GM18507 (cell line): ENCODE results near the gene MBP.
"Not testable (repeated sequence)": the region's sequence is repeated elsewhere in the genome, so short reads cannot be mapped to it uniquely, and the experiment has no call there.

Source experiments
- DNase-seq: peaks from one replicate; pipeline ENCODE4 v3.0.0; 2011; ENCODE audit warnings: low read depth; ENCODE audit not compliant: insufficient read length; ENCODE audit errors: extremely low spot score
- FAIRE-seq: peaks from 2 replicates; lab custom pipeline; 2011; peaks lifted over from hg19 to GRCh38; lab: Jason Lieb, UNC

The MBP gene

DNA sequence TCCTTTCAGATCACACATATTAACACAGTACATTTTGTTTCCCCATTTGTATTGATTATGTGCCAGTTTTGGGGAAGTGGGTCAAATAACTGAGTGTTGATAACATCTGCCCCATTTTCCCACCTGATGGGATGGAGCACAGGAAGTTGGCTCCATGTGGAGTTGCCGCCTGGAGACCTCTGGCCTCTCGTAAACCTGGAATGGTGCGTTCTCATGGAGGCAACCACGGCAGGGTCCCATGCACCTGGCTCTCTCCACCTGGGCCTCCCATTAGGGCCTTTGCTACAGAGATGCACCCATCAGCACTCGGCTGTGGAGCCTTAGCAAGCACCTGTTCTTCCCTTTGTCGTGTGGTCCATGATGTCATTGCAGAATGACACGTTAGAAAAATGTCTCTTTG lies 130.6 kb downstream of the MBP start:
- FAIRE-seq (no peak), DNase-seq (no peak)

DNA sequence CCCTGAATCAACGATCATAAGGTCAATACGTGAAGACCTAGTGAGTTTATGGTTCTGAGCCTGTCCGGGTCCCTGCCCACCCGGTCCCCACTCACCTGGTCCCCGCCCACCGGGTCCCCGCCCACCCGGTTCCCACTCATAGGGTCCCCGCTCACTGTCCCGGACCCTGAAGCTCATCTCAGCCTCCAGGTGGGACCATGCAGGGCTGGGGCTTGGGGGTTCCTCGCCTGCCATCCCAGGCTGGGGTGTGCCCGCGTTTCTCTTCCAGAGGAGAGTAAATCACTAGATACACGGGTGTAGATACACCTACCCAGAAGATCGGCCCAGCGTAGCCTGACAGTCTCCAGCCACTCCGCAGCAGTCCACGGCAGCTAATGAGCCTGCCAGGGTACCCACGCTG lies 131.5 kb downstream of the MBP start:
- DNase-seq = no peak
- no peak for FAIRE-seq

DNA sequence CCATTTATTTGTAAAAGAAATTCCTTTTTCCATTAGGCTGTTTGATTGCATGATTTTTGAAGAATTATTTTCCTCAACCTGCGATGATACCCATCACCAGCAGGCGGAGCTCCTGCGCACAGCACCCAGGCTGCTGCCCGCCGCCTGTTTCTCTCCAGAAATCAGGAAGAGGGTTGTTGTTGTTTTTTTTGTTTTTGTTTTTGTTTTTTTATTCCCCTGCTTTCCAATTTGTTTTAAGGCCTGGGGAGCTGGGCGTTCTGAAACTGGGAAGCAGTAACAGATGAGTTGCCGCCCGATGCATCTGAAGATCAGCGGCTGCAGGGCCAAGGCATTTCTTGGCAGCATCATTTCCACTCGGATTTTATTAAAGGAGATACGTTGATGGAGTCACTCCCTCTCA lies 132.1 kb downstream of the MBP start:
- peak; percentile 46 for DNase-seq
- peak; percentile 84 for FAIRE-seq

DNA sequence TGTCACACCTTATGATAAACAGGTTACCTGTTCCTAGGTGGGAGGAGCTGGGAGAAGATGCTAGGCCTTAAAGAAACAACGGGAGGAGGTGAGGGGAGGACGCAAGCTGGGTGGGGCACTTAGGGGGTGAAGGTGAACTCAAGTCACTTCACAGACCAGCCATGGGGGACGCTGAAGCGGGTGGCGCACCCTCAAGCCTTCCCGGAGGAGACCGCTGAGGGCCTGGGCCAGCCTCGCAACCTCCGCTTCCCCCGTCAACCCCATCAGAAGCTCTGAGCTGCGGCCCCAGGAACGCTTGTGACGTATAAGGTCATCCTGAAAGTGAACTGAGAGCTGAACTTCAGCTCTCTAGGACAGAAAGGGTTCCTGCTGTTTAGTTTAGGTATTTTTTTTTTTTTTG lies 133.5 kb downstream of the MBP start:
- no peak for DNase-seq
- FAIRE-seq = no peak

DNA sequence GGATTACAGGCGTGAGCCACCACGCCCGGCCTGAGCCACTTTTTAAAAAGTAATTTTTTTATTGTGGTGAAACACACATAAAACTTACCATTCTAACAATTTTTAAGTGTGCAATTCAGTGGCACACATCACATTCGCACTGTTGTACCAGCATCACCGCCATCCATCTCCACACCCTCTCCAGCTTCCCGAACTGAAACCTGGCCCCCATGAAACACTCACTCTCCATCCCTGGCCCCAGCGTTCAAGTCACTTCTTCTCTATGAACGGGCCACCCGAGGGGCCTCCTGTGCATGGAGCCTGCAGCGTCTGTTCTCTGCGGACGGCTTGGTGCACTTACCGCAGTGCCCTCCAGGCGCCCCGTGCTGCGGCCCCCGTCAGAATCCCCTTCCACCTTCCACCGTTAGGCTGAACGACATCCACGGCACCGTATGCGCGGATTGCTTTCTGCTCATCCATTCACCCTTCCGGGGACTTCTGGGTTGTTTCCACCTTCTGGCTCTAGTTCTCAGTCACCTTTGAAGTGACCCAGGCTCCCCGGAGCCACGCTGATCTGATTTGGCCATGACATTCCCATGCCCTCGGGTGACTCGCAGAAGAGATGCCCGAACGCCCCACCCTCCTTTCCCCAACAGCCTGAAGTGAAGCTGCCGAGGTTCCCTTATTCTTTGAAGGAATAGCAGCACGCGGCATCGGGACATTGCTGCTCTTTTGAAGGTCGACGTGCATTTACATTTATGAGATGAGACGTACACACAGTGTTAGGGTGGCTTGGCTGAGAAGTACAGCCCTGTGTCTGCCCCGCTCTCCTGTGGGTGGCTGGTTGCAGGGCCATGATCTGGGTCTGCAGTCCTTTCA lies 134.4 kb downstream of the MBP start:
- FAIRE-seq (no peak), DNase-seq (no peak)

DNA sequence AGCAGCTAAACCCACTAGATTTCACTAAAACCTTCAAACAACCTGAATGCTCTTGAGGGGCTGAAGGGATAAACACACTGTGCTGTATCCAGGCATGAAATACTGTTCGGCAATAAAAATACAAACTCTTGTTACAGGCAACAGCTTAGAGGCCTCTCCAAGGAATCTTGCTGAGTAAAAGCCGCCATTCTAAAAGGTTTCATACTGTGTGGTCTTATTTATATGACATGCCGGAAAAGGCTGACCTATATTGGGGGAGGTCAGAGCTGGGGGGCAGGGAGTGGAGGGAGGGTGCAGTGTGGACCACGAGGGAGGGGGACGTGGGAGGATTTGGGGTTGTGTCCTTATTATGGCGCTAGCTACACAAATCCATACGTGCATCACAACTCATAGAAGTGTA lies 136.2 kb downstream of the MBP start:
- FAIRE-seq (no peak), DNase-seq (no peak)

DNA sequence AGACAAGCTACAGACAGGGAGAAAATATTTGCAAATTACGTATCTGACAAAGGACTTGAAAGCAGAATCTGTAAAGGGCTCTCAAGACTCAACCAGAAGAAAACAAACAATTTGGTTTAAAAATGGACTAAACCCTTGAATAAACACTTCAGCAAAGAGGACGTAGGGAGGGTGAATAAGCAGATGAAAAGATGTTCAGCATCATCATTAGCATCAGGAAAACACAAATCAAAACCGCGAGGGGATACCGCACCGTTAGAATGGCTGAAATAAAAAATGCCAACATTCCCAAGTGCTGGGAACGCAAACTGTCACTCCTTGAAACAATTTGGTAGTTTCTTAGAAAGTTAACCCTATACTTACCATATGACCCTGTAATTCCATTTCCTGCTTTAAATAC lies 136.7 kb downstream of the MBP start:
- no peak for FAIRE-seq

DNA sequence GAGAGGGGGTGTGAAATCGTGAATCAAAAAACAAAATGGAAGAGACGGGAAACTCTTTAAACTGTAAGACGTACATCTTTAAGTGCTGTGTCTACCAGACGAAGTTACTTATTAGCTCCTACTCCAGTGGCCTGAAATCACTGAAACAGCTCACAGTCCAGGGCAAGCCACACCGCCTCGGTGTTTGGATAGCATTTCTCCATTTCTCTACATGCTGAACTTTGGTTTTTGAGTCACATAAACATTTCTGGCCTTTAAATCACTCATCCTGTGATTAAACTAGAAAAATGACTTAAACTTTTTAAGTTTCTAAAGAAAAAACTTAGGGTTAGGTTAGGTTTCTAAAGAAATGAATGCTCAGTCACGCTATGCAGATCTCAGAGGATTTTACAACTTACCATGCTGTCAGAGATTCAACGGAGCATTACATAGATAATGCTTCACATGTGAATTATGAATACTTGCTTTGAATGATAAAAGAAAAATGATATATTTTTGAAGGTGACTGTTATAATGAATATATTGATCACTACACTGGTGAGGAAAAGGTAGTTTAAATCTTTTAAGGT lies 138.4 kb downstream of the MBP start:
- DNase-seq (no peak), FAIRE-seq (no peak)

More for the DNA sequence above, 136.7 kb downstream of the MBP start:
- no peak for DNase-seq

DNA sequence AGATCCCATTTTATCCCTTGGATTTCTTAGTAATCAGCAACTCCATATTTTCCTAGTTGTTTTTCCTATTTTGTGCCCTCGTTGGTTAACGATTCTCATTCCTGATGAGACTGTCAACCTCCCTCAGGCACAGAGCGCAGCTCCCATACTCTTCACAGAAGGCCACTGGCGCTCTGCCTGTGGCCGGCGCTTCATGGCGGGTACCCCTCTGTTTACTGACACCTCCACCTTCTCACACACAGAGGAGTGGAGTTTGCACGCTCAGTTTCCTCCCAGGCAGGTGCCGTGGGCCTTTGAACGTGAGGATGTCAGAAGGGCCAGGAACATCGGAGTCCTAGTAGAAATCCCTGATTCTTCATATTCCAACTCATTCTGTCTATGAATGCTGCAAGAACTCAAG lies 139.0 kb downstream of the MBP start:
- DNase-seq (no peak), FAIRE-seq (no peak)

DNA sequence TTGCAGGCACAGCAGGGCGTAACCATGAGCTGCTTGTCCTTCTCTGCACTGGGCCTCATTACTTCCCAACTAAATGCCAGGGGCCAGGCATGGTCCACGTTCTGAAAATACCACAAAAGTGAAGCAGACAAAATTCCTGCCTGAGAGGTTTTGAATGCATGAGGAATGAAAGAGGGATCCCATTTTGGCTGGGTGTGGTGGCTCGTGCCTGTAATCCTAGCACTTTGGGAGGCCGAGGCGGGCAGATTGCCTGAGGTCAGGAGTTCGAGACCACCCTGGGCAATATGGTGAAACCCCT lies 139.5 kb downstream of the MBP start:
- DNase-seq = no peak
- no peak for FAIRE-seq

DNA sequence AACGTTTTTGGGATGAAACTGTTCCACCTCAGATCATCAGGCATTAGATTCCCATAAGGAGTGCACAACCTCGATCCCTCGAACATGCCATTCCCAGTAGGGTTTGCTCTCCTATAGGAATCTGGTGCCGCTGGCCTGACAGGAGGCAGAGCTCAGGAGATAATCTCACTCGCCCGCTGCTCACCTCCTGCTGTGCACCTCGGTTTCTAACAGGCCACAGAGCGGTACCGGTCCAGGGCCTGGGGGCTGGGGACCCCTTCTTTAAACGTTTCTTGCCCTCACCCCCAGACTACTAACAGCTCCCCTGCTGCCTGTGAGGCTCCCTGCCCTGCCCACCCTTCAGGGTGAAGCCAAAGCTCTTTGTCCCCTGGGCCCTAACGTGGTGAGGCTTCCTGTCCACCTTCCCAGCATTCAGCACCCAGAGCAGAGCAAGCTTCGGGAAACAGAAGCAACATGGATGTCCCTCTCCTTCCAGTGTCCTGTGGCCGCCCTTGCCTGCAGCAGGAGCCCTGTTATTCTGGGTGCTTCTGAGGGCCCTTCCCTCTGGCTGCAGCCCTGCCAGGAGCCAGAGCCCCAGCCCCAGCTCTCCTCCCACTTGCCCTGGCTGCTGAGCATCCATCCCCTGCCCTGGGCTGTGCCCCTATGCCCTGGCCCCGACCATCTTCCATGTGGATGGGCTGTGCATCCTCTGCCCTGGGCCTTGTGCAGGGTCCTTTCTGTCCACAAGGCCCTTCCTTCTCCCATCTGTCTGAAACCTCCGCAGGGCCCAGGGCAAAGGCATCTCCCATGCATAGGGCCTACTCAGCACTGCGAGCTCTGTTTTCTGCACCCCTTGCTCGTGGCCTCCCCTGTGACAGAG lies 140.1 kb downstream of the MBP start:
- DNase-seq = no peak
- FAIRE-seq = no peak

DNA sequence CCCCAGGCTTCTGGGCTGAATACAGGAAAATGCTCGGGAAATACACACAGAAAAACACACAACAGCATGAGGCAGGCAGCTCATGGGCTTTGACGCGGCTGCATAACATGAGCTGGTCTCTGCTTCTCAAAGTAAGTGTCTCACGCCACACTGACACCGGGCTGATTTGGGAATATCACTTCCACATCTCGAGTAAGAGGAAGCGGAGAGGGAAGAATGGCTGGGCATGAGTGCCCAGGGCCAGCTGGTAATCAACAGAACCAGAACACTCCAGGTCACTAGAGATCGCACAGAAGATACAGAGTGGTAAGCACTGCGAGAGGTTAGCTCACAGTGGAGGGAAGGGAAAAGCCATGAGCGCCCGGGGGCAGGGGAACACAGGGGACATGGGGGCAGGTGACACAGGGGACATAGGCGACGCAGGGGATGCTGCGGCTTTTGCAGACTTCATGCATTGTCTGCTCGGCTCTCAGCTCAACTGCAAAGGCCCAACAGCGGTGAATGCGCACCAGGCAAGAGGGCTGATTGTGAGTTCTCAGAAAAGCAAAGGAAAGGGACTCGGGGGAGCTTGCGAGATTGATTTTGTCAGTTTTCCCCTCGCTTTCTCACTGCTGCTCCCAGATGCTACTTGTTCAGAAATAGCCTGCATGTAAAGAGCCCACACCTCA lies 141.4 kb downstream of the MBP start:
- DNase-seq (no peak), FAIRE-seq (no peak)

DNA sequence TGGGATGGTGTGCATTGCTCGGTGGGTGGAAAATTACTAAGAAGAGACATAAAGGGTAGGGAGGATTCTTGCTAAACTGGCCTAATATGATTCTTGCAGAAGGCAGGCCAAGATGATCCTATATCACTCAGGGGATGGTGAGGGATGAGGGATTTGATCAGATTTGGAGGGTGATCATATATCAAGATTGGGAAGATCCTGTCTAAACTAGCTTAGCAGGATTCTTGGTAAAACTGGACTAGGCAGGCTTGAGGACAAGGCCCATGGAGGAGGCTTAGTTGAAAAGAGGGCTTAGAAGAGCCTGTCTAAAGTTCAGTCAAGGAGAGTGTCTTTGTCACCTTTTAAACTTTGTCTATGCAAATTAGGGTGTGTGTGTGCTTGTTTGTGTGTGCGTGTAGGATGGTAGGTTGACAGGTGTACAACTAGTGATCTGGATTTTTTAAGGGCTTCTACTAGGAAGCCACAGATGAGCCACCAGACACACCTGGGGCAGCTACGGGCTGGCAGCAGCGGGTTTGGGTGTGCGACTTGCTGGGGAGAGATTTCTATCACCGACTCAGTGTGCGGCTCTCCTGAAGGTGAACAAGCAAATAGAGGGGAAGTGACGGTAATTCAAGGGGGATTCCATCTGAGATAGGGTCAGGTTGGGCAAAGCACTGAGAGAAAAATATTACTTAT lies 142.1 kb downstream of the MBP start:
- not testable (repeated sequence) for DNase-seq
- FAIRE-seq = peak; percentile 33

DNA sequence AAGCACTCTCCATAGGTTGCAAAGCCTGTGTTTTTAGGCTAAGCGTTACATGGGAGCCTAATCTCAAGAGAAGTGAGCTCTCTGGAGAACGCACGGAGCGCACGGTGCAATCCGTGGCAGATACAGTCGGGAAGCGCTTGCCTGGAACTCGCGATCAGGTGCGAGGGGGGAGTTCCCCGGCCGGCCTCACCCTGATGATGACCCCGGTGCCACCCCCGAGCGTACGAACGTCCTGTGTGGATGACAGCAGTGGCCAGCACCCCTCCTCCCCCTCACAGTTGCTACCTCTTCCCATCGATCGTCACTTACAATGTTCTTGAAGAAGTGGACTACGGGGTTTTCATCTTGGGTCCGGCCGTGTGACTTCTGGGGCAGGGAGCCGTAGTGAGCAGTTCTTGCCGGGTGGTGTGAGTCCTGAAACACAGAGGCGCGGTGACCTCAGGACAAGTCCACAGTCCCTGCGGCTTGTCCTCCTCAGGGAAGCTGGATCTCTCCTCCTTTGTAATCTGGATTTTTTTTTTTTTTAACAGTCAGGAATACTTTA lies 142.9 kb downstream of the MBP start:
- FAIRE-seq = no peak
- DNase-seq = no peak

DNA sequence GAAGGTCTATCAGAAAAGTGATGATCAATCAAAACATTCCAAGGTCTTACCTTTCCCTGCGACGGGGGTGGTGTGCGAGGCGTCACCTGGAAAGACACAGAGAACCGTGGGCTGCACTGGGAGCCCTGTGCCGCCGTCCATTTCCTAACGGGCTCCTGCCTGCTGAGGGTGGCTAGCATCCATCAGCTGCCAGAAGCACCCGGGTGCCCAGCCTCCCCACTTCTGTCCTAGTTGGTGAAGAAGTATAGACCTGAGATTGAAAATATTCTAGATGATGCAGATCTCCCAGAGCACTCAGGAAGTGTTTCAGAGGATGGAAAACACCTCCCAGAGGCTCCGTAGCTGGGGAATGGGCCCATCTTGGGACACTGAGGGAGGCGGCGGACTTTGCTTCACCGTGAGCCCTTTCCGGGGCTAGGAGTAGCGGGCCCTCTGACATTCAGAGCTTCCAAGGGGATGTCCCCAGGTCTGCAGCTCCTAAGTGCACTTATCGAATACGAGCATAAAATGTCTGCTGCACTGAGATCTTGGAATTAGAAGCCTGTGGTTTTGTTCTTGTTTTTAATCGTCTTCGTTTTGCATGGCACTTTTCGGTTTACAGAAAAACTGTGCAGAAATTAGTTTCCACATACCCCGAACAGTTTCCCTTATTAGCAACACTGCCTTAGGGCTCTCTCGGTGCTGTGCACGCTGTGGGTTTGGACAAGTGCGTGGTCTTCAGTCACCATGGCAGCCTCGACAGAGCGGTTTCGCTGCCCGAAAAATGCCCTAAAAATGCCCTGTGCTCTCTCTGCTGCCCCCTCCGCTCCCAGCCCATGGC lies 143.5 kb downstream of the MBP start:
- DNase-seq (no peak), FAIRE-seq (no peak)

DNA sequence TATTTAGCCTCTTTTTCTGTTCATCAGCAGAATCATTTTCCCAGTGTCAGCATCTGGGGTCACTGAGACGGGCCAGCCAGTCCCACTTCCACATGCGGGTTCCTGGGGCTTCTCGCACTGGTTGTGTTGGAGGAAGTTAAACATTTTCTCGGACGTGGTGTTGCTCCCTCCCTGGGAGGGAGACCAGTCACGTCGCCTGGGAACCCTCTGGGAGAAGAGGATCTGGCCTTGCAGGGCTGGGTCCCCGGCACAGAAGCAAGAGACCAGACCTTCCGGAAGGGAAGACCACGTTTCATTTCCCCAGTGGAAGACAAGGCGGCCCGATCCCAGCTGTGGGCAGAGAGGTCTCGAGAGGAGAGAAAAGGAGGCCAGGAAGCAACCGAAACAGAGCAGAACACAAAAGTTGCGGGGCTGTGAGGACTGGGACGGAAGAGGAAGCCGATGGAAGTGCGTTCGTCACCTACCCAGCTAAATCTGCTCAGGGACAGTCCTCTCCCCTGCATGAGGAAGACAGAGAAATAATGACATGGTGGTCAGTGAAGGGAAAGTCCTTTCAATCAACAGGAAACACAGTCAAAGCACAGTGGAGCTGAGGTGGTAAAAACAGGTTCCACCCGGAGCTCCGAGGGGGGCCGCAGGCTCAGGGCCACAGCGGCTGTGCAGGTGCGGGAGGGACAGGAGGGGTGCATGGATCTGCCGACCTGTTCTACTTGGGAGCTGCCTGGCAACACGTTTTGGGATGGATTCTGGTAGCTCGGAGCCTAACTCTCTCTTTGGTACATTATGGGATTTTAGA lies 144.4 kb downstream of the MBP start:
- DNase-seq = no peak
- no peak for FAIRE-seq

DNA sequence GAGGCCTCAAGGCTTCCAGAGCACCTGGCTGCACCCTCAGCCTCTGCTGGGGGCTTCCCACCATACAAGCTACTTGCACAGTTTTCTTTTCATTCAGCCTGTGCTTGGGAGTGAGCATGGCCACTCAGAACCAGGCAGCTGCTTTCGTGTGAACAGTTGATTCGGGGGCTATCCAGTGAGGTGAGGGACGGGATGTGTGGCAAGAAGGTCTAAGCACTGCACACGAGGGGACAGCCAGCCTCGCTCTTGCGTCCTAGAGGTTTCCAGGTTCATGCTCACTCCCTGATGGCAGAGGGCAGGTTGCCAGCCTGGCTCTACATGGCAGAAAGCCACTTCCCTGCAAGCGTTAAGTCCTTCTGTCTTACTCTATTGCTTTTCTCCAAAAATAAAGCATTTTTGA lies 146.2 kb downstream of the MBP start:
- FAIRE-seq (no peak), DNase-seq (no peak)

DNA sequence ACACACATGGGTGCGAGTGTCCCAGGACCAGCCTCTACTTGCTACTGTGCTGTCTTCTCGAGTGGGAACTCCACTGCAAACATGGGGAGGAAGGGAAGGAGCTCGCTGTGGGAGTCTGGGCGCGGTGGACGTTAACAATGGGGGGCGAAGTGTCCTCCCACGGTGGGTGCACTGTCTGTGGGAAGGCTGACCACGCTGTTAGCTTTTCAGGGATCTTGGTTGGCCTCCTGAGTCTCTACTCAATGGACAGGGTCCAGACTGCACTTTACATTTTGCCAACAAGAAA lies 146.7 kb downstream of the MBP start:
- DNase-seq (no peak), FAIRE-seq (no peak)
